Activated CD4-positive, alpha-beta T cell treated with anti-CD3 and anti-CD28 coated beads, Interleukin-2, amount 10 ng/mL, durations not matched to agents 24 days and 14 days (primary cell): ENCODE measurements around the gene DCTN5. TPM values are rescaled to one million over a fixed set of nuclear protein-coding genes. Genes with fewer than 3 reads are reported as not detected.
"Not testable (repeated sequence)": the region's sequence is repeated elsewhere in the genome, so short reads cannot be mapped to it uniquely, and the experiment has no call there.

Experiments
- DNase-seq: peaks from one replicate; pipeline ENCODE4 v3.0.0; 2022
- H3K27ac Mint-ChIP-seq: one replicate; pipeline ENCODE4 v1.8.0; 2022; ENCODE audit warnings: mild to moderate bottlenecking, mixed read lengths
- H3K27me3 Mint-ChIP-seq: one replicate; pipeline ENCODE4 v1.8.0; 2022; ENCODE audit warnings: mixed read lengths
- H3K36me3 Mint-ChIP-seq: one replicate; pipeline ENCODE4 v1.8.0; 2022; ENCODE audit warnings: low read depth, mild to moderate bottlenecking, mixed read lengths
- H3K4me1 Mint-ChIP-seq: one replicate; pipeline ENCODE4 v1.8.0; 2021; ENCODE audit warnings: mixed read lengths
- H3K4me3 Mint-ChIP-seq: one replicate; pipeline ENCODE4 v1.8.0; 2022; ENCODE audit warnings: mild to moderate bottlenecking, moderate library complexity, mixed read lengths
- H3K9me3 Mint-ChIP-seq: one replicate; pipeline ENCODE4 v1.8.0; 2021; ENCODE audit warnings: mixed read lengths
- intact Hi-C: fragments of 100-400 bp; cut with micrococcal nuclease; formaldehyde crosslinking; loops from one replicate; pipeline ENCODE4 v1.15.1; 2023
- total RNA-seq: library from RNA; stranded (reverse); gene quantifications from 2 replicates; pipeline ENCODE4 v1.2.3, GENCODE V29; 2022

Gene DCTN5
- total RNA-seq, 1 donor from 2014 or later, result 98.3 TPM

DNA sequence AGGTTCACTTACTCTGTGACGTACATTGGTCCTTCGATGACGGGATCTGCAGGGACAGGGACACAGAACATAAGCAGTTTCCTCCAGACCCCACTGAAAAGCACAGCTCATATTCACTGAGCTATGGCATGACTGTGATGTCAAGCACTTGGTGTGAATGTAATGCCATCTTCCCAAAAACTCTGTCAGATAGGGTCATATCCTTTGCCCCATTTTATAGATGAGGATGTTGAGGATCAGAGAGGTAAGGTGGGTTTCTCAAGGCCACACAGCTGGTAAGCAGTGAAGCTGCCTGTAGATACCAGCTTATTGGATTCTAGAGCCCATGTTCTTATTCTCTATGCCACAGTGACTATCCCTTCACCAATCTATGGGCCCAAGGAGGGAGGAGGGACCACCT lies 69.2 kb downstream of the DCTN5 start:
- peaks cover 25% of the 10 kb centered on the region for H3K27me3 Mint-ChIP-seq
- no peak overlapping the region for H3K4me3 Mint-ChIP-seq
- H3K36me3 Mint-ChIP-seq, result no peaks in the 10 kb centered on the region
- H3K4me1 Mint-ChIP-seq, result no peaks in the 10 kb centered on the region
- H3K27ac Mint-ChIP-seq, result no peak overlapping the region
- intact Hi-C loops, result no loop called here
- peaks cover 9% of the 10 kb centered on the region for H3K9me3 Mint-ChIP-seq
- DNase-seq, result no peak

DNA sequence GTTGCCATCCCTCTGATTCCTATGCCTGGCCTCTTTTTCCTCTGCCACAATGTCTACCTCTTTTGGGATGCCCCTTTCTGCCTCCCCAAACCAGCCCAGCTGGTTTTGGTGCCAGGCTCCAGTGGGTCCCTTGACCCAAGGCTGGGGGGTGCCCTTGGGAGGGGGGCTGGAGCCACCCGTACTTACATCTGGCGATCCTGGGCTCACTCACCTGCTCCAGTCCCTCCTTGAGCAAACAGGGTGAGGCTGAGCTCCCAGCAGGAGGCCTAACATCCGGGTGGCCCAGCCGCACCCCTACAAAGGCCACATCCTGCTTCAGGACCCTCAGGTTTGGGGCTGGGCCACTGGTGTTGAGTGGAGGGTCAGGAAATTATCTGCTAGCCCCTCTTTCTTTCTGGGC lies 70.5 kb downstream of the DCTN5 start:
- H3K27ac Mint-ChIP-seq, result no peak overlapping the region
- peaks cover 9% of the 10 kb centered on the region for H3K9me3 Mint-ChIP-seq
- no peaks in the 10 kb centered on the region for H3K36me3 Mint-ChIP-seq
- no peak overlapping the region for H3K4me3 Mint-ChIP-seq
- no peaks in the 10 kb centered on the region for H3K4me1 Mint-ChIP-seq
- H3K27me3 Mint-ChIP-seq, result peaks cover 30% of the 10 kb centered on the region
- no peak for DNase-seq
- intact Hi-C loops, result no loop called here

DNA sequence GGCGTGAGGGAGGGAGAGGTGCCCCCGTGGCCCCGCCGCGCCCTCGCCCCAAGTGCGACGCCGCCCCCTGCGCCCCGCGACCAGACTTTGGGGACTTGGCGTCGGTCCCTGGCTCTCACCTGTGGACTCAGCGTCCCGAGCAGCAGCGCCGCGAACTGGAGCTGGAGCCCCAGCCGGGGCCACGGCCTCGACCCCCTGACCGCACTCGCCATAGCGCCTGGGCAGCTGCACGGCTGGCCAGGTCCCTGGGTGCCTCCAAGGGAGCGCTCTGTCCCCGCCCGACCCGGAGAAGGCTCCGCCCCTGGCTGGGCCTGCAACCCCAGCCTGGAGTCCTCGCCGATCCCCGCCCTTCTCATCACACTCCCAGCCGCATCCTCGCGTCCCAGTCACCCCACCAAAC lies 71.7 kb downstream of the DCTN5 start, which contains the start of gene ERN2:
Gene ERN2 (minus strand): TSS at position 247 of the 400 bp plus-strand sequence. CDS start 35 bp downstream, at position 212.
- no peak for DNase-seq
- no peaks in the 10 kb centered on the region for H3K4me1 Mint-ChIP-seq
- intact Hi-C loops, result no loop called here
- H3K4me3 Mint-ChIP-seq, result no peak within 1 kb of the TSS
- H3K27me3 Mint-ChIP-seq, result peaks cover 36% of the 10 kb centered on the region
- no peak within 1 kb of the TSS for H3K27ac Mint-ChIP-seq
- no peaks in the 10 kb centered on the region for H3K36me3 Mint-ChIP-seq
- H3K9me3 Mint-ChIP-seq, result peaks cover 9% of the 10 kb centered on the region

DNA sequence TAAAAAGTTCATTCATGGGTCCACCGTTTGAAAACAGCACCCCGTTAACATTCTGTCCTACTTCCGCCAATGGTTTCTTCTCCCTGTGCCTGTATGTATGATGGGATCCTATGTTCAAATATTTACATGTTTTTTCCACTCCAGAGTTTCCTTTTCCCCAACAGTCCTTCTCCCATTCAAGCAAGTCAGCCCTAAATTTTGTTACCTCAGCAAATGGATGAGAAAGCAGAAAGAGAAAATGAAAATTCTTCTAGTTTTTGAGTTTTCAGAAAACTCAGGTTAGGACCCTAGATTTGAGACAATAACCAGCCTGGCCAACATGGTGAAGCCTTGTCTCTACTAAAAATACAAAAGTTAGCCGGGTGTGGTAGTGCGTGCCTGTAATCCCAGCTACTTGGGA lies 75.2 kb downstream of the DCTN5 start:
- Mint-ChIP-seq H3K36me3 (no peaks in the 10 kb centered on the region), H3K27ac (no peak overlapping the region), H3K27me3 (peaks cover 42% of the 10 kb centered on the region), H3K4me3 (no peak overlapping the region), H3K4me1 (no peaks in the 10 kb centered on the region), H3K9me3 (no peaks in the 10 kb centered on the region)
- intact Hi-C loops, result no loop called here
- no peak for DNase-seq

DNA sequence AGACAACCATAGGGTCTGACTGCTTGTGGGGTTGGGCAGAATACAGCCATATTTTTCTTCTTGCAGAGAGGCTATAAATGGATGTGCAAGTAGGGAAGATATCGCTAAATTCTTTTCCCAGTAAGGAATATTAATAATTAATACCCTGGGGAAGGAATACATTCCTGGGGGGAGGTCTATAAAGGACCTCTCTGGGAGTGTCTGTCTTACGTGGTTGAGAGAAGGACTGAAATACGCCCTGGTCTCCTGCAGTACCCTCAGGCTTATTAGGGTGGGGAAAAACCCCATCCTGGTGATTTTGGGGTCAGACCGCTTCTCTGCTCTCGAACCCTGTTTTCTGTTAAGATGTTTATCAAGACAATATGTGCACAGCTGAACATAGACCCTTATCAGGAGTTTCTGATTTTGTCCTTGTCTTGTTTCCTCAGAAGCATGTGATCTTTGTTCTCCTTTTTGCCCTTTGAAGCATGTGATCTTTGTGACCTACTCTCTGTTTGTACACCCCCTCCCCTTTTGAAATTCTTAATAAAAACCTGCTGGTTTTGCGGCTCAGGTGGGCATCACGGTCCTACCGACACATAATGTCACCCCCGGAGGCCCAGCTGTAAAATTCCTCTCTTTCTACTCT lies 81.5 kb downstream of the DCTN5 start:
- H3K9me3 Mint-ChIP-seq, H3K36me3 Mint-ChIP-seq, intact Hi-C loops, H3K4me3 Mint-ChIP-seq, DNase-seq, H3K27ac Mint-ChIP-seq, H3K4me1 Mint-ChIP-seq: not testable (repeated sequence)
- H3K27me3 Mint-ChIP-seq, result peaks cover 16% of the 10 kb centered on the region

DNA sequence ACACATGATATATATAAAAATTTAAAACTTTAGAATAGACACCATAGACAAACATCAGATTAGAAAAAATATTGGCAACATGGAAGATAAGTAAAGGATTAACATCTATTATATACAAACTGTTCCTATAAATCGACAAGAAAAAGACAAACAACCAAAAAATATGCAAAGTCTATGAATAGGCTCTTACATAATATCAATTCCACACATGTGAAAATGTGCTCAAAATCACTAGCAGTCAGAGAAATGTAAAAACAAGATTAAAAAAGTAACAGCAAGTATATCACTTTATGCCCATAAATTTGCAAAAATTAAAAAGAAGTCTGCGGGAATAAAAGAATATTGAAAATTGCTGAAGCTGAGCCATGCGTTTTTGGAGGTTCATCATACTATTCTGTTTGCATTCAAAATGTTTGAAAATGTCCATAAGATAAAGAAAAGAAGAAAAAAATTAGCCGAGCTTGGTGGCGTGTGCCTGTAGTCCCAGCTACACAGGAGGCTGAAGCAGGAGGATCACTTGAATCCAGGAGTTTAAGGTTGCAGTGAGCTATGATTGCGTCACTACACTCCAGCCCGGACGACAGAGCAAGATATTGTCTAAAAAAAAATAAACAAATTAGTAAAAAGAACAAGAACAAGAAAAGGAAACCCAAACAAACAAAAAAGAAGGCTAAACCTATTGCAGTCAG lies 83.0 kb downstream of the DCTN5 start:
- Mint-ChIP-seq H3K4me3 (no peak overlapping the region), H3K4me1 (peaks cover 2% of the 10 kb centered on the region), H3K27ac (no peak overlapping the region), H3K36me3 (no peaks in the 10 kb centered on the region), H3K9me3 (no peaks in the 10 kb centered on the region), H3K27me3 (peaks cover 9% of the 10 kb centered on the region)
- DNase-seq, result no peak
- intact Hi-C loops, result no loop called here

DNA sequence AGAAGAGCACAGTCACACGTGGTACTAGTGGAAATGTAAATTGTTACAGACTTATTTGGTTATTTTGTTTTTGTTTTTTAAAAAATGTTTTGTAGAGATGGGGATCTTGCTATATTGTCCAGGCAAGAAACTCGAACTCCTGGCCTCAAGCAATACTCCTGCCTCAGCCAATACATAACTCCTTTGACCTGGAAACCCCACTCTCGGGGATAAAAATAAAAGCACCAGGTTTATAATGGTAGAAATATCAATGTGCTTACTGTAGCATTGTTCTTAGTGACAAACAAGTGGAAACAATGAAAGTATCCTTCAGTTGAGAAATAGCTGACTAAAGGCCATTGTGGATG lies 83.5 kb downstream of the DCTN5 start:
- intact Hi-C loops, result no loop called here
- Mint-ChIP-seq H3K4me1 (peaks cover 2% of the 10 kb centered on the region), H3K4me3 (no peak overlapping the region), H3K36me3 (no peaks in the 10 kb centered on the region), H3K9me3 (no peaks in the 10 kb centered on the region), H3K27ac (no peak overlapping the region), H3K27me3 (peaks cover 11% of the 10 kb centered on the region)
- DNase-seq, result no peak

DNA sequence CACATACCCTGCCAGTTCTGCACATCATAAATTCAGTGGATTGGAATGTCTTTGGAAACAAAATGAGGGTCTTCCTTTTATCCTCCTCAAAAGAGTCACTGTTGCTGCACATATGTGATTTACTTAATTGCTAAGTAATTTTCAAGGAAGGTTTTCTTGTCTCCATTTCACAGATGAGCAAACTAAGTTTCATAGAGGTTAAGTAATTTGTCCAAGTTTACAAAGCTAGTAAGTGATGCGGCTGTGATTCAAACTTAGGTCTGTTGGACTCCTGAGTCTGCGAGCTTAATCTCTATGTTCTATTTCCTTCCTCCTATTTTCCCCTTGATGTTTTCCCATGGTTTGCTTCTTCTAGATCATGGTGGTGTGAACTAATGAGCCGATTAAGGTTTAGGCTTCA lies 85.4 kb downstream of the DCTN5 start:
- Mint-ChIP-seq H3K4me3 (no peak overlapping the region), H3K27me3 (peaks cover 13% of the 10 kb centered on the region), H3K27ac (no peak overlapping the region), H3K4me1 (peaks cover 2% of the 10 kb centered on the region), H3K9me3 (no peaks in the 10 kb centered on the region), H3K36me3 (no peaks in the 10 kb centered on the region)
- DNase-seq, result no peak
- intact Hi-C loops, result no loop called here

Other genes starting within 250 kb of the DCTN5 start
- 21.6 and 25.6 TPM in 2 replicates for gene COG7, start 188.3 kb upstream of the DCTN5 start, total RNA-seq
- gene GGA2, start 131.0 kb upstream of the DCTN5 start, total RNA-seq, result 109 and 113 TPM in 2 replicates
- 29.7 and 31.4 TPM in 2 replicates for gene EARS2, start 84.1 kb upstream of the DCTN5 start, total RNA-seq
- gene UBFD1, start 83.7 kb upstream of the DCTN5 start, total RNA-seq, result 62.0 and 70.6 TPM in 2 replicates
- gene NDUFAB1, start 45.1 kb upstream of the DCTN5 start, total RNA-seq, result 161 and 163 TPM in 2 replicates
- 31.2 and 35.7 TPM in 2 replicates for gene PALB2, start 156 bp upstream of the DCTN5 start, total RNA-seq
- gene PLK1, start 37.4 kb downstream of the DCTN5 start, total RNA-seq, result 45.7 and 51.7 TPM in 2 replicates
- gene ERN2, start 71.8 kb downstream of the DCTN5 start, total RNA-seq, result not detected in 2 replicates
- not detected in 2 replicates for gene CHP2, start 113.6 kb downstream of the DCTN5 start, total RNA-seq
- gene PRKCB, start 194.5 kb downstream of the DCTN5 start, total RNA-seq, result 79.9 and 84.2 TPM in 2 replicates